H1 (cell line): ENCODE measurements around the gene DARS1. TPM values are rescaled to one million over a fixed set of nuclear protein-coding genes. Genes with fewer than 3 reads are reported as not detected.

Experiments used
- CTCF ChIA-PET: fragments of 300-600 bp; sonication (Branson Sonifier 250); formaldehyde crosslinking; loops from one replicate; lab custom pipeline; 2021; ENCODE audit not compliant: partially characterized antibody; lab: Charles Lee
- POLR2A ChIA-PET: fragments of 300-600 bp; sonication (Branson Sonifier 250); formaldehyde crosslinking; loops from one replicate; lab custom pipeline; 2021; ENCODE audit warnings: inconsistent platforms; ENCODE audit not compliant: partially characterized antibody; lab: Charles Lee
- DNase-seq, 2 experiments: peaks; one replicate each; pipeline versions ENCODE4 v3.0.0 to v3.0.0-alpha.2; 2010 to 2022; ENCODE audit warnings: low spot score in 2 of 2, low read depth in 1 of 2, mixed read lengths in 1 of 2
- FAIRE-seq: peaks from 2 replicates; lab custom pipeline; 2011; peaks lifted over from hg19 to GRCh38; lab: Jason Lieb, UNC
- H2AFZ ChIP-seq: 2 replicates; pipeline ENCODE4 v1.8.1; 2012; ENCODE audit warnings: low read length, inconsistent platforms
- H2AK5ac ChIP-seq: 2 replicates; pipeline ENCODE4 v1.6.1; 2013; ENCODE audit warnings: low read depth, low read length
- H2BK120ac ChIP-seq: replicated peaks from 2 replicates; pipeline ENCODE3; 2013; ENCODE audit warnings: low read depth, low read length, inconsistent platforms
- H2BK12ac ChIP-seq: 2 replicates; pipeline ENCODE4 v1.6.1; 2013; ENCODE audit warnings: low read depth, low read length
- H2BK15ac ChIP-seq: 2 replicates; pipeline ENCODE4 v1.6.1; 2013; ENCODE audit warnings: low read length
- H2BK20ac ChIP-seq: 2 replicates; pipeline ENCODE4 v1.6.1; 2013; ENCODE audit warnings: low read length
- H2BK5ac ChIP-seq: 2 replicates; pipeline ENCODE4 v1.6.1; 2013; ENCODE audit warnings: low read depth, low read length
- H3K14ac ChIP-seq: 2 replicates; pipeline ENCODE4 v1.6.1; 2013; ENCODE audit warnings: inconsistent platforms; ENCODE audit not compliant: insufficient read length
- H3K18ac ChIP-seq: 2 replicates; pipeline ENCODE4 v1.6.1; 2013; ENCODE audit warnings: low read length; ENCODE audit errors: extremely low read depth
- H3K23ac ChIP-seq: 2 replicates; pipeline ENCODE4 v1.6.1; 2013; ENCODE audit warnings: inconsistent platforms; ENCODE audit not compliant: insufficient read length
- H3K23me2 ChIP-seq: 2 replicates; pipeline ENCODE4 v1.6.1; 2013; ENCODE audit warnings: low read depth, low read length
- H3K27ac ChIP-seq: 2 replicates; pipeline ENCODE4 v1.6.1; 2011; ENCODE audit warnings: low read depth, low read length, inconsistent platforms
- H3K27me3 ChIP-seq, 4 experiments: replicated peaks in 1 of 4; 1 replicate in 1 of 4; 2 replicates in 3 of 4; pipeline versions ENCODE4 v1.6.1 to v1.8.1; 2011 to 2013; ENCODE audit warnings: low read length in 3 of 4, mild to moderate bottlenecking in 3 of 4, inconsistent platforms in 2 of 4, mixed read lengths in 2 of 4, moderate library complexity in 1 of 4; ENCODE audit not compliant: control insufficient read depth in 3 of 4, insufficient read depth in 3 of 4; ENCODE audit errors: extremely low read depth in 1 of 4
- H3K36me3 ChIP-seq, 4 experiments: 2 replicates each; pipeline versions ENCODE4 v1.6.1 to v1.8.1; 2011 to 2013; ENCODE audit warnings: mild to moderate bottlenecking in 4 of 4, low read length in 3 of 4, moderate library complexity in 2 of 4, control low read depth in 1 of 4, inconsistent platforms in 1 of 4; ENCODE audit not compliant: insufficient read depth in 4 of 4, control insufficient read depth in 2 of 4
- H3K4ac ChIP-seq: replicated peaks from 2 replicates; pipeline ENCODE3; 2013; ENCODE audit warnings: low read length, low read depth, mixed read lengths, inconsistent platforms; ENCODE audit not compliant: insufficient read length
- H3K4me1 ChIP-seq, 4 experiments: replicated peaks in 1 of 4; 1 replicate in 1 of 4; 2 replicates in 3 of 4; pipeline versions ENCODE4 v1.6.1 to v1.8.1; 2011 to 2013; ENCODE audit warnings: low read length in 3 of 4, inconsistent platforms in 2 of 4, mixed read lengths in 1 of 4; ENCODE audit not compliant: insufficient read depth in 4 of 4, control insufficient read depth in 3 of 4
- H3K4me2 ChIP-seq, 2 experiments: 2 replicates each; pipeline versions ENCODE4 v1.6.1 to v1.8.1; 2011 to 2013; ENCODE audit warnings: low read depth in 2 of 2, low read length in 2 of 2, control low read depth in 1 of 2, inconsistent platforms in 1 of 2, mild to moderate bottlenecking in 1 of 2; ENCODE audit not compliant: insufficient read depth in 1 of 2
- H3K4me3 ChIP-seq, 4 experiments: fragments of 200-600, 300-600 bp in 1 of 4; sonication (generic), shearing (Covaris generic), sonication (Bioruptor Twin) in 1 of 4; 2 replicates each; pipeline versions ENCODE4 v1.5.1 to v1.8.1; 2011 to 2016; ENCODE audit warnings: low read length in 4 of 4, low read depth in 3 of 4, control low read depth in 2 of 4, inconsistent platforms in 2 of 4, mild to moderate bottlenecking in 2 of 4, mixed read lengths in 1 of 4, moderate library complexity in 1 of 4; ENCODE audit not compliant: insufficient read depth in 2 of 4; ENCODE audit errors: extremely low read depth in 1 of 4
- H3K56ac ChIP-seq: replicated peaks from 2 replicates; pipeline ENCODE3; 2013; ENCODE audit warnings: low read depth, mild to moderate bottlenecking, mixed read lengths, low read length, inconsistent platforms; ENCODE audit not compliant: insufficient read length
- H3K79me1 ChIP-seq: 2 replicates; pipeline ENCODE4 v1.6.1; 2013; ENCODE audit warnings: low read depth, low read length, control low read depth
- H3K79me2 ChIP-seq, 2 experiments: 2 replicates each; pipeline versions ENCODE4 v1.6.1 to v1.8.1; 2012 to 2013; ENCODE audit warnings: low read length in 2 of 2, mild to moderate bottlenecking in 2 of 2, inconsistent platforms in 1 of 2; ENCODE audit not compliant: insufficient read depth in 2 of 2, control insufficient read depth in 1 of 2
- H3K9ac ChIP-seq, 4 experiments: replicated peaks in 1 of 4; 1 replicate in 1 of 4; 2 replicates in 3 of 4; pipeline versions ENCODE4 v1.6.1 to v1.8.1; 2011 to 2013; ENCODE audit warnings: low read depth in 3 of 4, low read length in 3 of 4, control low read depth in 2 of 4, mild to moderate bottlenecking in 2 of 4, moderate library complexity in 2 of 4, inconsistent platforms in 1 of 4; ENCODE audit errors: extremely low read depth in 1 of 4
- H3K9me3 ChIP-seq, 2 experiments: 2 replicates each; pipeline versions ENCODE4 v1.6.1 to v1.8.1; 2012 to 2013; ENCODE audit warnings: mild to moderate bottlenecking in 2 of 2, moderate library complexity in 2 of 2, control low read depth in 1 of 2, inconsistent platforms in 1 of 2, low read depth in 1 of 2, low read length in 1 of 2, mixed read lengths in 1 of 2; ENCODE audit not compliant: insufficient read depth in 2 of 2
- H4K20me1 ChIP-seq, 2 experiments: replicated peaks in 1 of 2; 2 replicates each; pipeline versions ENCODE3 to v1.8.1; 2011 to 2013; ENCODE audit warnings: inconsistent platforms in 2 of 2, low read length in 2 of 2, mild to moderate bottlenecking in 1 of 2; ENCODE audit not compliant: insufficient read depth in 2 of 2, control insufficient read depth in 1 of 2
- H4K5ac ChIP-seq: 2 replicates; pipeline ENCODE4 v1.6.1; 2013; ENCODE audit warnings: low read length, low read depth, mixed read lengths, inconsistent platforms; ENCODE audit not compliant: insufficient read length
- H4K8ac ChIP-seq: 2 replicates; pipeline ENCODE4 v1.8.0; 2013; ENCODE audit warnings: mild to moderate bottlenecking, moderate library complexity, low read length, inconsistent platforms; ENCODE audit not compliant: insufficient read depth; ENCODE audit errors: extremely low read depth
- H4K91ac ChIP-seq: replicated peaks from 2 replicates; pipeline ENCODE3; 2013; ENCODE audit warnings: low read length, mixed read lengths, inconsistent platforms; ENCODE audit not compliant: insufficient read length
- BACH1 ChIP-seq: IDR thresholded peaks from 2 replicates; pipeline ENCODE4 v1.6.1; 2012; ENCODE audit warnings: low read length, improper control_type of control experiment
- MAFK ChIP-seq: IDR thresholded peaks from 2 replicates; pipeline ENCODE4 v1.6.1; 2012; ENCODE audit warnings: low read depth, mild to moderate bottlenecking, improper control_type of control experiment, low read length
- TAF7 ChIP-seq: optimal IDR thresholded peaks from 2 replicates; pipeline ENCODE3; 2011; ENCODE audit warnings: low read depth, mild to moderate bottlenecking, inconsistent platforms, low read length, moderate library complexity, borderline replicate concordance
- WGBS, 2 experiments: shearing (Covaris generic) in 1 of 2; methylation state at CpG; one replicate each; pipeline versions ENCODE4 v1.1.6 to v1.1.7; 2013 to 2015; ENCODE audit warnings: low lambda C conversion rate in 2 of 2, mixed read lengths in 2 of 2, inconsistent platforms in 1 of 2, low coverage in 1 of 2, missing lambda C conversion rate in 1 of 2; ENCODE audit not compliant: insufficient replicate concordance in 2 of 2, insufficient coverage in 1 of 2, insufficient read length in 1 of 2; ENCODE audit errors: extremely low coverage in 1 of 2, missing lambda C conversion rate in 1 of 2; 5-methylcytosine and 5-hydroxymethylcytosine counted together
- polyA plus RNA-seq, 7 experiments: library from polyadenylated mRNA; depleted of rRNA in 3 of 7; stranded (reverse) in 5 of 7; unstranded in 2 of 7; fragments of >200 nt in 5 of 7; fragments of 200-250 nt in 2 of 7; gene quantifications; 1 replicate in 5 of 7; 2 replicates in 1 of 7; 4 replicates in 1 of 7; pipeline versions ENCODE4 v1.2.1 to v1.2.3, GENCODE V29; 2011 to 2013; ENCODE audit warnings: missing spikeins in 2 of 7, mixed read lengths in 2 of 7
- total RNA-seq: library from RNA; stranded (reverse); fragmentation: NEBNext Ultra II Directional; extraction: Animal tissue kit (Norgen Biotek cat#: 25700); gene quantifications from 2 replicates; pipeline ENCODE4 v1.2.1, GENCODE V29; 2021

The DARS1 gene
- total and polyA plus RNA-seq, 2 of the 8 experiments (the other 6 are each of a cell fraction or from before 2014, with no cell fraction given) = 61.7 to 85.9 TPM

- H4K5ac ChIP-seq = no peak overlapping the region
- no peak overlapping the region for H3K56ac ChIP-seq
- H4K8ac ChIP-seq = no peak overlapping the region
- no peak overlapping the region for H3K4me2 ChIP-seq
- no peak overlapping the region for H2BK15ac ChIP-seq
- H2AFZ ChIP-seq = no peak overlapping the region
- no peak overlapping the region for H4K91ac ChIP-seq
- POLR2A ChIA-PET = interaction anchor here (0.9 to 1.1 kb wide), 2 partner anchors 20 to 23 kb away, joined by 3 read pairs; no protein-coding TSS in a partner anchor
- no peak for DNase-seq
- 88% methylated on average over 3 of the region's 3 CpGs; no CpG with 5 or more reads in 1 of the 2 experiments for WGBS, 2 experiments
- H2BK12ac ChIP-seq = peak overlapping the region; percentile 70; the same call in 1 of the 2 replicates
- H3K79me2 ChIP-seq = no peaks in the 10 kb centered on the region
- H3K18ac ChIP-seq = 0 out of 2 replicates have a peak overlapping the region, but pooled peaks have one; percentile 26
- H3K4me3 ChIP-seq = no peak overlapping the region
- no peak overlapping the region for H3K9ac ChIP-seq
- H3K23ac ChIP-seq = no peak overlapping the region
- no peaks in the 10 kb centered on the region for H3K27me3 ChIP-seq
- no peak overlapping the region for H2BK5ac ChIP-seq
- TF ChIP-seq MAFK (peak; percentile 100), BACH1 (peak; percentile 45; the same call in 1 of the 2 replicates), TAF7 (no peak)
- TF ChIP-seq, all 59 proteins: peak for 2
- H3K23me2 ChIP-seq = no peaks in the 10 kb centered on the region
- peak overlapping the region; percentile 30; the same call in 1 of the 2 replicates for H2AK5ac ChIP-seq
- FAIRE-seq = no peak
- H3K14ac ChIP-seq = no peak overlapping the region
- H3K9me3 ChIP-seq = no peaks in the 10 kb centered on the region; a peak in 1 of 4 replicates
- no peaks in the 10 kb centered on the region for H3K79me1 ChIP-seq
- no peak overlapping the region for H3K27ac ChIP-seq
- H3K4ac ChIP-seq = no peak overlapping the region
- no peaks in the 10 kb centered on the region for H4K20me1 ChIP-seq
- peaks cover 0 to 4% (median 2%) of the 10 kb centered on the region in 4 experiments; a peak in 4 of 7 replicates for H3K4me1 ChIP-seq
- no peak overlapping the region for H2BK20ac ChIP-seq
- H3K36me3 ChIP-seq = no peaks in the 10 kb centered on the region
- H2BK120ac ChIP-seq = peak overlapping the region; percentile 9
- CTCF ChIA-PET = interaction anchor here (1.0 to 1.2 kb wide), 3 partner anchors 8 to 84 kb away, joined by 3 to 4 read pairs (median 3); no protein-coding TSS in a partner anchor
These were observed 20.2 kb upstream of the DARS1 start for GRCh38 chr2:136005462-136006196.
